ENCODE data around the gene STK10.
"Not testable (repeated sequence)": the region's sequence is repeated elsewhere in the genome, so short reads cannot be mapped to it uniquely, and the experiment has no call there.

STK10 gene

GRCh38 chr5:172159016-172159415, 29.0 kb downstream of the STK10 start:
- TF ChIP-seq, protein P1, sequence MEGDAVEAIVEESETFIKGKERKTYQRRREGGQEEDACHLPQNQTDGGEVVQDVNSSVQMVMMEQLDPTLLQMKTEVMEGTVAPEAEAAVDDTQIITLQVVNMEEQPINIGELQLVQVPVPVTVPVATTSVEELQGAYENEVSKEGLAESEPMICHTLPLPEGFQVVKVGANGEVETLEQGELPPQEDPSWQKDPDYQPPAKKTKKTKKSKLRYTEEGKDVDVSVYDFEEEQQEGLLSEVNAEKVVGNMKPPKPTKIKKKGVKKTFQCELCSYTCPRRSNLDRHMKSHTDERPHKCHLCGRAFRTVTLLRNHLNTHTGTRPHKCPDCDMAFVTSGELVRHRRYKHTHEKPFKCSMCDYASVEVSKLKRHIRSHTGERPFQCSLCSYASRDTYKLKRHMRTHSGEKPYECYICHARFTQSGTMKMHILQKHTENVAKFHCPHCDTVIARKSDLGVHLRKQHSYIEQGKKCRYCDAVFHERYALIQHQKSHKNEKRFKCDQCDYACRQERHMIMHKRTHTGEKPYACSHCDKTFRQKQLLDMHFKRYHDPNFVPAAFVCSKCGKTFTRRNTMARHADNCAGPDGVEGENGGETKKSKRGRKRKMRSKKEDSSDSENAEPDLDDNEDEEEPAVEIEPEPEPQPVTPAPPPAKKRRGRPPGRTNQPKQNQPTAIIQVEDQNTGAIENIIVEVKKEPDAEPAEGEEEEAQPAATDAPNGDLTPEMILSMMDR (IDR thresholded peaks at IDR 0.05; ENCODE audit: insufficient read depth, low read length, missing control alignments) = no peak
- ChIA-PET CTCF (interaction anchor here (0.9 kb wide), 1 partner anchor 25 kb away, joined by 3 read pairs; no protein-coding TSS in a partner anchor), POLR2A (no interaction called here)
- H3K4me3 ChIP-seq (ENCODE audit: low read depth, low read length) = no peak overlapping the region
- no peak for DNase-seq (ENCODE audit: low read depth, low spot score)

DNA sequence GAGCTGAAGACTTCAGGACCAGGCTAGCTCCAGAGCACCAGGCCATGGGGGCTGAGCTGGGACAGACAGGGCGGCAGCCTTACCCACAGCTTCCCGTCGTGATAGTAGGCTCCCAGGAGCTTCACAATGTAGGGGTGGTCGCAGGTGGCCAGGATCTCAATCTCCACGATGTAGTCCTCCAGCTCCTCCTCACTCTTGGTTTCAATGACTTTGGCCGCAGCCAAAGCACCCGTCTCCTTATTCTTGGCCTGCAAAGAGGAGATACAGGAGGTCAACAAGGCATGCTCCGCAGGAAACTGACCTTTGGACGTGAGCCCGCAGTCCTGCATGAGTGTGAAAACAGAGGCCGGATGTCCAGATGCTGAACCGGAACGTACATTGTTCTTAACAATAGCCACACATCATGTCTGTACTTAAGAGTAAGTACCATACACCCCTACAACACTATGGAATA, 31.5 kb downstream of the STK10 start:
- DNase-seq (ENCODE audit: low read depth, low spot score) = no peak
- POLR2A ChIA-PET = no interaction called here
- TF ChIP-seq, protein P1 (IDR thresholded peaks at IDR 0.05; ENCODE audit: insufficient read depth, low read length, missing control alignments) = no peak
- no peak overlapping the region for H3K4me3 ChIP-seq (ENCODE audit: low read depth, low read length)
- CTCF ChIA-PET = interaction anchor here (0.9 to 2.2 kb wide), 3 partner anchors 32 to 41 kb away, joined by 3 to 7 read pairs (median 3); partner anchors contain the start of gene STK10

GRCh38 chr5:172155101-172155500, 32.9 kb downstream of the STK10 start:
- DNase-seq (ENCODE audit: low read depth, low spot score); H3K4me3 ChIP-seq (ENCODE audit: low read depth, low read length); POLR2A ChIA-PET: not testable (repeated sequence)
- CTCF ChIA-PET = interaction anchor here (0.9 to 2.2 kb wide), 2 partner anchors 32 to 33 kb away, joined by 3 to 7 read pairs; partner anchors contain the start of gene STK10

DNA sequence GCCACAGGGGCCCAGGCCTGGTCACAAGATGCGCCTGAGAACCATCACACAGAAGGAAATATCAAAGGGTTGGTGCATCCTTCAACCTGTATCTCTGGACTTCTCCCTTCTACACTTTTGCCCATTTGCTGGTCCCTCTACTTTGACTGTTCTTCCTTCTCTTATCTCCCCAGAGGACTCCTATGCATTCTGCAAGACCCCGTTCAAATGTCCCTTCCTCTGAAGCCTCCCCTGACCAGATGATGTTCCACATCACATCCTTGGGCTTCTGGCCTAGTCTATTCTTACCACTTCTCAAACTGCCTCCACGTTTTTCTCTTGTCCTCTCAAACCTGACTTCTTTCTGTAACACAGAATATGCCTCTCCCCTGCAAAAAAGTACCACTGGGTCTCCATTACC, 34.3 kb downstream of the STK10 start:
- DNase-seq (ENCODE audit: low read depth, low spot score) = no peak
- TF ChIP-seq, protein P1 (IDR thresholded peaks at IDR 0.05; ENCODE audit: insufficient read depth, low read length, missing control alignments) = no peak
- CTCF ChIA-PET = interaction anchor here (1.0 to 2.2 kb wide), 4 partner anchors 8 to 35 kb away, joined by 3 to 9 read pairs (median 4); no protein-coding TSS in a partner anchor
- no peak overlapping the region for H3K4me3 ChIP-seq (ENCODE audit: low read depth, low read length)
- POLR2A ChIA-PET = no interaction called here

GRCh38 chr5:172151661-172152210, 36.3 kb downstream of the STK10 start:
- no peak overlapping the region for H3K4me3 ChIP-seq (ENCODE audit: low read depth, low read length)
- CTCF ChIA-PET = interaction anchor here (0.5 to 2.2 kb wide), 5 partner anchors 10 to 166 kb away, joined by 3 to 9 read pairs (median 3); no protein-coding TSS in a partner anchor
- POLR2A ChIA-PET = no interaction called here
- DNase-seq (ENCODE audit: low read depth, low spot score) = no peak
- TF ChIP-seq, protein P1 (IDR thresholded peaks at IDR 0.05; ENCODE audit: insufficient read depth, low read length, missing control alignments) = no peak

GRCh38 chr5:172150514-172151425, 37.3 kb downstream of the STK10 start:
- no peak for DNase-seq (ENCODE audit: low read depth, low spot score)
- ChIA-PET POLR2A (no interaction called here), CTCF (interaction anchor here (1.1 to 2.0 kb wide), 2 partner anchors 11 to 43 kb away, joined by 3 to 7 read pairs; no protein-coding TSS in a partner anchor)
- TF ChIP-seq, protein P1 (IDR thresholded peaks at IDR 0.05; ENCODE audit: insufficient read depth, low read length, missing control alignments) = no peak
- no peak overlapping the region for H3K4me3 ChIP-seq (ENCODE audit: low read depth, low read length)

GRCh38 chr5:172149481-172149880, 38.5 kb downstream of the STK10 start:
- H3K4me3 ChIP-seq (ENCODE audit: low read depth, low read length); POLR2A ChIA-PET; DNase-seq (ENCODE audit: low read depth, low spot score): not testable (repeated sequence)
- CTCF ChIA-PET = interaction anchor here (2.0 kb wide), 1 partner anchor 12 kb away, joined by 7 read pairs; no protein-coding TSS in a partner anchor

All from AG04449 (cell line).